Esophagus squamous epithelium (tissue), 5 donors: ENCODE results near the gene FGF12. TPM values are rescaled to one million over a fixed set of nuclear protein-coding genes. Genes with fewer than 3 reads are reported as not detected.

ENCODE experiments used
- DNase-seq: peaks from one replicate; lab custom pipeline; 2025; lab: John Stamatoyannopoulos, UW
- H3K27ac ChIP-seq, 4 donors: fragments of 200-600 bp; sonication (generic); one replicate each; pipeline ENCODE4 v1.5.1; 2016 to 2019; ENCODE audit warnings: mild to moderate bottlenecking in 1 of 4
- H3K27me3 ChIP-seq, 4 donors: fragments of 200-600 bp; sonication (generic); 1 replicate in 3 of 4; 2 replicates in 1 of 4; pipeline versions ENCODE4 v1.5.1 to v1.6.0; 2017 to 2021; ENCODE audit warnings: antibody characterized with exemption in 1 of 4
- H3K36me3 ChIP-seq, 3 donors: fragments of 200-600 bp; sonication (generic); one replicate each; pipeline ENCODE4 v1.5.1; 2016 to 2019
- H3K4me1 ChIP-seq, 3 donors: fragments of 200-600 bp; sonication (generic); one replicate each; pipeline ENCODE4 v1.5.1; 2017 to 2019
- H3K4me3 ChIP-seq, 4 donors: fragments of 200-600 bp; sonication (generic); 1 replicate in 3 of 4; 2 replicates in 1 of 4; pipeline ENCODE4 v1.5.1; 2016 to 2019; ENCODE audit warnings: mild to moderate bottlenecking in 2 of 4, moderate library complexity in 1 of 4
- H3K9me3 ChIP-seq, 3 donors: fragments of 200-600 bp; sonication (generic); one replicate each; pipeline ENCODE4 v1.5.1; 2016 to 2019
- POLR2A ChIP-seq, 4 donors: fragments of 450-650 bp; IDR thresholded peaks; one replicate each; pipeline ENCODE4 v1.6.1; 2017; ENCODE audit warnings: antibody characterized with exemption in 4 of 4, mild to moderate bottlenecking in 4 of 4, moderate library complexity in 3 of 4
- WGBS, 2 donors: methylation state at CpG; one replicate each; pipeline ENCODE4 v1.1.5; 2018; 5-methylcytosine and 5-hydroxymethylcytosine counted together
- intact Hi-C: fragments of 100-400 bp; cut with DNase I; formaldehyde crosslinking; loops from one replicate; pipeline ENCODE4 v1.15.0; 2022
- total RNA-seq, 4 donors: library from RNA; depleted of rRNA; stranded (reverse); fragments of >200 nt; gene quantifications; one replicate each; pipeline ENCODE4 v1.1.0, GENCODE V29; 2016
- TF ChIP-seq, protein P1 (sequence below), 6 experiments: fragments of 450-650 bp in 4 of 6; fragments of 200-600 bp in 2 of 6; sonication (generic) in 2 of 6; IDR thresholded peaks; one replicate each; pipeline ENCODE4 v1.5.1; 2016 to 2019; ENCODE audit warnings: antibody characterized with exemption in 6 of 6, mild to moderate bottlenecking in 4 of 6, moderate library complexity in 4 of 6
- donor health status: DM: yes; HTN: yes; CAD: no.

Gene FGF12
- total RNA-seq, 4 donors from 2014 or later, result 0.18 to 1.6 (median 0.86) TPM

DNA sequence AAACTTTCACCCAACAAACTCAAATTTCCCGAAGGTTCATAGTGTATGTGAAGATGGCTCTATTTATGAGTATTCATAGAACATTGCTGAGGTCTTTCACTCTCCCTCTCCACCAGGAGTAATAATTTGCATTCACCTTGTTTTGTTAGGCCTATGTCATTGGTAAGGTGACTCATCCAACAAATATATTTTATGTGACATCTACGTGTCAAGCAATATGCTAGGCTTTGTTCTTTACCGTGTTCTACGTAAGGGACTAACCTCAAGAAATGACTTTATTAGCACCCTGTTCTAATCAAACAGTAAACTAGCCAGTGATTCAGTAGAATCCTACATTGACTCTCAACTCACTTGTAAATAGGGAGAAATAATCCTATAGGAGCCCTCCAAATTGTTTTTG, 334.4 kb downstream of the FGF12 start:
- 60 to 90% methylated on average over 4 of the region's 4 CpGs for WGBS, 2 donors
- no peak for DNase-seq
- intact Hi-C loops, result no loop called here
- TF ChIP-seq POLR2A (IDR thresholded peaks at IDR 0.05), result no peak
- TF ChIP-seq, protein P1, sequence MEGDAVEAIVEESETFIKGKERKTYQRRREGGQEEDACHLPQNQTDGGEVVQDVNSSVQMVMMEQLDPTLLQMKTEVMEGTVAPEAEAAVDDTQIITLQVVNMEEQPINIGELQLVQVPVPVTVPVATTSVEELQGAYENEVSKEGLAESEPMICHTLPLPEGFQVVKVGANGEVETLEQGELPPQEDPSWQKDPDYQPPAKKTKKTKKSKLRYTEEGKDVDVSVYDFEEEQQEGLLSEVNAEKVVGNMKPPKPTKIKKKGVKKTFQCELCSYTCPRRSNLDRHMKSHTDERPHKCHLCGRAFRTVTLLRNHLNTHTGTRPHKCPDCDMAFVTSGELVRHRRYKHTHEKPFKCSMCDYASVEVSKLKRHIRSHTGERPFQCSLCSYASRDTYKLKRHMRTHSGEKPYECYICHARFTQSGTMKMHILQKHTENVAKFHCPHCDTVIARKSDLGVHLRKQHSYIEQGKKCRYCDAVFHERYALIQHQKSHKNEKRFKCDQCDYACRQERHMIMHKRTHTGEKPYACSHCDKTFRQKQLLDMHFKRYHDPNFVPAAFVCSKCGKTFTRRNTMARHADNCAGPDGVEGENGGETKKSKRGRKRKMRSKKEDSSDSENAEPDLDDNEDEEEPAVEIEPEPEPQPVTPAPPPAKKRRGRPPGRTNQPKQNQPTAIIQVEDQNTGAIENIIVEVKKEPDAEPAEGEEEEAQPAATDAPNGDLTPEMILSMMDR (IDR thresholded peaks at IDR 0.05), result no peak
- Histone ChIP-seq H3K36me3 (no peaks in the 10 kb centered on the region), H3K27ac (no peak overlapping the region), H3K27me3 (no peaks in the 10 kb centered on the region), H3K9me3 (no peaks in the 10 kb centered on the region), H3K4me1 (no peaks in the 10 kb centered on the region), H3K4me3 (no peak overlapping the region)

DNA sequence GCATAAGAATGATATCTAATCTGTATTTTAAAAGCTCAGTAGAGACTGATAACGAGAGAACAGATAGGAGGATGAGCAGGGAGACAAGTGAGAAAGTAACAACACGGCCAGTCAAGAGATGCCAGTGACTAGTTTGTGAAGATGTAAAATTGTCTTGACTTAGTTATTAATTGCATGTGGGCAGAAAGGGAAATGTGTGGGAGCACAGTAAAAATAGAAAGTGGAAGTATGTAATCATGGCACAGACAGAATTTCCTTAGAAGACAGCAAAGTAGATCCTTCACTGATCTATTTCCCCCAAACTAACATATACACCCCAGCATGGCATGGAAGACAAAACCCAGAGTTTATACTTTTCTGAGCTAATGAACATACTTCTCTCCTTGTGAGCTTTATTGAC, 344.5 kb downstream of the FGF12 start:
- intact Hi-C loops, result no loop called here
- DNase-seq, result no peak
- WGBS, 2 donors, result 41 to 45% methylated on average over 2 of the region's 2 CpGs
- Histone ChIP-seq H3K27me3 (no peaks in the 10 kb centered on the region), H3K9me3 (no peaks in the 10 kb centered on the region), H3K4me1 (no peaks in the 10 kb centered on the region), H3K36me3 (no peaks in the 10 kb centered on the region), H3K27ac (no peak overlapping the region), H3K4me3 (no peak overlapping the region)
- TF ChIP-seq, protein P1 (IDR thresholded peaks at IDR 0.05), result no peak
- no peak for TF ChIP-seq POLR2A (IDR thresholded peaks at IDR 0.05)

GRCh38 chr3:192373586-192373985, 353.8 kb downstream of the FGF12 start:
- no peak for TF ChIP-seq POLR2A (IDR thresholded peaks at IDR 0.05)
- TF ChIP-seq, protein P1 (IDR thresholded peaks at IDR 0.05), result no peak
- H3K36me3 ChIP-seq, result no peaks in the 10 kb centered on the region

DNA sequence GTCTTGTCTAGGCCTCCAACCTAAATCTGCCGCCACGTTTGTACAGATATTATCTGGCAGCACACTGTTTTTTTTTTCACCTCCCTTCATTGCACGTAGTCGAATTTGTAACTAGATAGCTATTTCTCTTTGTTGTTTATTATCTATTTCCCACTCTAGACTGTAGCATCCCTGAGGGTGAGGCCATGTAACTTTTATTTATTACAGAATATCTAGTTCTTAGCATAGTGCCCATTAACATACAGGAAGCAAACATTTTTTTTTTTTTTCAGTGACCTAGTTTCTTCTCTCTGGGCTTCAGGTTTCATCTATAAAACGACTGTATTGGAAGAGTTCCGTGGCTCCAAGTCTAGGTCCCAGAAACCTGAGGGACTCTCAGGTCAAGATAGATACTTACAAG, 354.3 kb downstream of the FGF12 start:
- no peaks in the 10 kb centered on the region for H3K36me3 ChIP-seq
- no peaks in the 10 kb centered on the region for H3K9me3 ChIP-seq
- H3K4me3 ChIP-seq, result no peak overlapping the region
- no peaks in the 10 kb centered on the region for H3K4me1 ChIP-seq
- no peak overlapping the region for H3K27ac ChIP-seq
- H3K27me3 ChIP-seq, result no peaks in the 10 kb centered on the region
- no peak for TF ChIP-seq POLR2A (IDR thresholded peaks at IDR 0.05)
- TF ChIP-seq, protein P1 (IDR thresholded peaks at IDR 0.05), result no peak
- no peak for DNase-seq
- intact Hi-C loops, result no loop called here
- 64 to 67% methylated on average over 6 of the region's 6 CpGs for WGBS, 2 donors

More at GRCh38 chr3:192373586-192373985, 353.8 kb downstream of the FGF12 start:
- H3K27ac ChIP-seq, result no peak overlapping the region
- no peak for DNase-seq
- no peak overlapping the region for H3K4me3 ChIP-seq
- 63 to 78% methylated on average over 2 of the region's 2 CpGs for WGBS, 2 donors
- H3K9me3 ChIP-seq, result no peaks in the 10 kb centered on the region
- intact Hi-C loops, result no loop called here
- H3K27me3 ChIP-seq, result no peaks in the 10 kb centered on the region
- no peaks in the 10 kb centered on the region for H3K4me1 ChIP-seq

GRCh38 chr3:192372616-192373015, 354.7 kb downstream of the FGF12 start:
- Histone ChIP-seq H3K4me1 (no peaks in the 10 kb centered on the region), H3K9me3 (no peaks in the 10 kb centered on the region), H3K4me3 (no peak overlapping the region), H3K27ac (no peak overlapping the region), H3K36me3 (no peaks in the 10 kb centered on the region), H3K27me3 (no peaks in the 10 kb centered on the region)
- intact Hi-C loops, result no loop called here
- TF ChIP-seq POLR2A (IDR thresholded peaks at IDR 0.05), result no peak
- TF ChIP-seq, protein P1 (IDR thresholded peaks at IDR 0.05), result no peak
- DNase-seq, result no peak
- WGBS, 2 donors, result 43 to 54% methylated on average over 4 of the region's 4 CpGs
